Measurements from ENCODE around the gene CALN1.
"Not testable (repeated sequence)": the region's sequence is repeated elsewhere in the genome, so short reads cannot be mapped to it uniquely, and the experiment has no call there.

Gene CALN1

GRCh38 chr7:71739520-71740173, 672.5 kb downstream of the CALN1 start:
- H3K27ac ChIP-seq (ENCODE audit: low read length) = no peak overlapping the region
- H2AFZ ChIP-seq (ENCODE audit: low read length) = no peak overlapping the region
- no peaks in the 10 kb centered on the region for H3K36me3 ChIP-seq (replicated peaks; ENCODE audit: insufficient read depth, low read length)
- no peak for TF ChIP-seq CTCF (IDR thresholded peaks at IDR 0.05; ENCODE audit: low read length)
- no peaks in the 10 kb centered on the region for H3K4me1 ChIP-seq (ENCODE audit: low read length)
- H3K4me2 ChIP-seq (ENCODE audit: low read depth, low read length) = no peak overlapping the region
- no peaks in the 10 kb centered on the region for H3K79me2 ChIP-seq (ENCODE audit: low read length)
- DNase-seq = no peak
- H3K27me3 ChIP-seq (replicated peaks; ENCODE audit: insufficient read depth, low read length) = no peaks in the 10 kb centered on the region
- H3F3A ChIP-seq (ENCODE audit: insufficient read depth, low read length) = no peaks in the 10 kb centered on the region
- no peaks in the 10 kb centered on the region for H4K20me1 ChIP-seq (ENCODE audit: insufficient read depth, low read length)
- no peaks in the 10 kb centered on the region for H3K9me2 ChIP-seq (replicated peaks; ENCODE audit: insufficient read depth, low read length)
- H3K9me3 ChIP-seq (replicated peaks; ENCODE audit: insufficient read depth, low read length) = no peaks in the 10 kb centered on the region
- H3K4me3 ChIP-seq (ENCODE audit: low read length) = no peak overlapping the region
- no peak overlapping the region for H3K9ac ChIP-seq (ENCODE audit: low read length)

- not testable (repeated sequence) for H3K9me2 ChIP-seq (replicated peaks; ENCODE audit: insufficient read depth, low read length); H3K4me2 ChIP-seq (ENCODE audit: low read depth, low read length); H3K27ac ChIP-seq (ENCODE audit: low read length); H3K79me2 ChIP-seq (ENCODE audit: low read length); DNase-seq; H3K27me3 ChIP-seq (replicated peaks; ENCODE audit: insufficient read depth, low read length); H3K4me1 ChIP-seq (ENCODE audit: low read length); H3F3A ChIP-seq (ENCODE audit: insufficient read depth, low read length); H3K4me3 ChIP-seq (ENCODE audit: low read length); H3K9ac ChIP-seq (ENCODE audit: low read length); H3K36me3 ChIP-seq (replicated peaks; ENCODE audit: insufficient read depth, low read length); H4K20me1 ChIP-seq (ENCODE audit: insufficient read depth, low read length); H2AFZ ChIP-seq (ENCODE audit: low read length); H3K9me3 ChIP-seq (replicated peaks; ENCODE audit: insufficient read depth, low read length)
These were observed 674.1 kb downstream of the CALN1 start for GRCh38 chr7:71737931-71738540.

- TF ChIP-seq EZH2 (optimal IDR thresholded peaks at IDR 0.05; ENCODE audit: low read depth, low read length) (no peak), EZH2phosphoT487 (IDR thresholded peaks at IDR 0.05; ENCODE audit: low read length) (no peak), CTCF (IDR thresholded peaks at IDR 0.05; ENCODE audit: low read length) (peak; percentile 84)
- H3K27ac ChIP-seq (ENCODE audit: low read length) = no peak overlapping the region
- H3K36me3 ChIP-seq (replicated peaks; ENCODE audit: insufficient read depth, low read length) = no peaks in the 10 kb centered on the region
- H3K4me2 ChIP-seq (ENCODE audit: low read depth, low read length) = no peak overlapping the region
- H3K9ac ChIP-seq (ENCODE audit: low read length) = no peak overlapping the region
- no peaks in the 10 kb centered on the region for H3K4me1 ChIP-seq (ENCODE audit: low read length)
- H3K4me3 ChIP-seq (ENCODE audit: low read length) = no peak overlapping the region
- H3K79me2 ChIP-seq (ENCODE audit: low read length) = no peaks in the 10 kb centered on the region
- no peaks in the 10 kb centered on the region for H3F3A ChIP-seq (ENCODE audit: insufficient read depth, low read length)
- peak; percentile 61 for DNase-seq
- H3K9me3 ChIP-seq (replicated peaks; ENCODE audit: insufficient read depth, low read length) = no peaks in the 10 kb centered on the region
- no peaks in the 10 kb centered on the region for H4K20me1 ChIP-seq (ENCODE audit: insufficient read depth, low read length)
- no peaks in the 10 kb centered on the region for H3K9me2 ChIP-seq (replicated peaks; ENCODE audit: insufficient read depth, low read length)
- no peaks in the 10 kb centered on the region for H3K27me3 ChIP-seq (replicated peaks; ENCODE audit: insufficient read depth, low read length)
- H2AFZ ChIP-seq (ENCODE audit: low read length) = no peak overlapping the region
These were observed 676.1 kb downstream of the CALN1 start for GRCh38 chr7:71735961-71736556.
